ENCODE data around the gene GRID2. TPM values are rescaled to one million over a fixed set of nuclear protein-coding genes. Genes with fewer than 3 reads are reported as not detected.
A peak's percentile ranks its signal among the peaks of the same experiment; 100 is the strongest.

GRID2 gene
- total and polyA plus RNA-seq, 12 donors: 0.55 to 4.0 (median 2.0) TPM

DNA sequence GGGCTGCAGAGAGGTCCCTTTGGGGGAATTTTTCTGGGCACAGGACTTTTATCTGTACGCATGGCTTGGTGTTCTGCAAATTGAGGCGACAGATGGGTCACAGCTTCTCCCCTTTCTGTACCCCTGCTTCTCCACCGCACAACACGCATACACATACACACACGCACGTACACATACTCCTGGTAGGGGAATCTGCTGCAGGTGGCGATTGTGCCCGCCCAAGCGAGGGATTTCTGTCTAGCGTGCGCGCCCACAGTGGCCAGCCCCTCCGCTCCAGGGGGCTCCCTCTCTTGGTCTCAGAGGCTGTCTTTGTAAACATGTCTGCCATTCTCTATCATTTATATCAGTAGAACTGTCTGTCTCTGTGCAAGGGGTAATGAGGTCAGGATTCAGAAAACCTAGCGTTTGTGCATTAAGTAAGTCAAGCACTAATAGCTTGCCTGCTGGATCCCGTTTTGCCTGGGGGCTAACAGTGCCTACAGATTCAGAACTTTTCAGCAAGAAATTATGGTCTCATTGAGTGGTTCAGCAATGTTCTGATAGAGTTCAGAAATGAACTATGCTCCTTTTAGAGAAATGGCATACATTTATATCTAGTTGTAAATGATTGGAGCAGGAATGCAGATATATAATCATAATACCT lies 2.2 kb downstream of the GRID2 start:
- 3 to 5% (median 4%) methylated on average over 14 to 15 of the region's 15 CpGs for WGBS, 4 donors
- Histone ChIP-seq H3K4me3 (peak overlapping the region in 1 of 4 donors; percentile 10), H3K27me3 (peaks cover 24% of the 10 kb centered on the region), H3K36me3 (replicated peaks in 1 of 2) (no peaks in the 10 kb centered on the region), H3K9me3 (replicated peaks in 1 of 3) (no peaks in the 10 kb centered on the region), H3K4me1 (replicated peaks in 1 of 2) (peaks cover 0 to 4% of the 10 kb centered on the region in 2 donors), H3K27ac (peak overlapping the region in 1 of 5 donors; percentile 53)
- DNase-seq: peak in 1 of 7 donors; percentile 52
- TF ChIP-seq CTCF (IDR thresholded peaks at IDR 0.05) (no peak), POLR2A (IDR thresholded peaks at IDR 0.05) (no peak)
- intact Hi-C loops (cut with DNase I): no loop called here

DNA sequence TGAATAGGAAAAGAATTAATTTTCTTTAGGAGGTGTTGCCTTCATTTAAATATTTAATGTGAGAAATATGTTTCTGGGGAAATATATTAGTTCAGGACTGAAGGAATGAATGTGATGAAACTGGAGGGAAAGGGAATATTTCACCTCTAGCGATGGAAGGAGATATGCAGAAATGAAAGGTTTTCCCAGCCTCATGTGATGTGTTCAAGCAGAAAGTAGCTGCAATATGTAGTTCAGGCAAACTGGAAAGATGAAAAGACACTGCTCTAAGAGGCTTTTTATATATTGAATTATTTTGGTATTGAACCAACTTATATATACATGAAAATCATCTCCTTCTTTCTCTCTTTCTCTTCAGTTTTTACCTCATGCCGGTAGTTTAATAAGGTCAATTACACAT lies 3.4 kb downstream of the GRID2 start:
- Histone ChIP-seq H3K27me3 (peaks cover 24% of the 10 kb centered on the region), H3K4me3 (no peak overlapping the region), H3K4me1 (replicated peaks in 1 of 2) (peaks cover 0 to 4% of the 10 kb centered on the region in 2 donors), H3K9me3 (replicated peaks in 1 of 3) (no peaks in the 10 kb centered on the region), H3K36me3 (replicated peaks in 1 of 2) (no peaks in the 10 kb centered on the region), H3K27ac (no peak overlapping the region)
- DNase-seq: no peak
- intact Hi-C loops (cut with DNase I): no loop called here
- no peak for TF ChIP-seq CTCF (IDR thresholded peaks at IDR 0.05)
- TF ChIP-seq POLR2A (IDR thresholded peaks at IDR 0.05): no peak
- WGBS, 4 donors: 86 to 95% (median 91%) methylated on average over 2 of the region's 2 CpGs

DNA sequence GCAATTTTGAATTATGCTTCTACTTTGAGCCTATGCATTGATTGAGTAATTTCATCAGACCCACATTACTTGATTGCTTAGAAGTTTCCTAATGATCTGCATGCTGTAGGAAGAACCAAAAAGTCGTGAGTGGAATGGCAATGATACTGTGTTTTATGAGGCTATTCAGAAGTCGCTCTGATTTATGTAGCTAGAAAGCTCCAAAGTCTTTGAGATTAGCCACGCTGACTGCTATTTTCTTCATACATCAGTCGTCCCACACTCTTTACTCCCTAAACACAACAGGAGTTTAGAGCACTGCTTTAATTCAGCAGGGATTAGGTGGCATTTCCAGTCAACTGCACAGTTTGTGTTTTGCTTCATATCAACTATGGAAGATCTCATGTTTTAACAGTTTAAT lies 4.1 kb downstream of the GRID2 start:
- Histone ChIP-seq H3K9me3 (replicated peaks in 1 of 3) (no peaks in the 10 kb centered on the region), H3K4me3 (no peak overlapping the region), H3K27ac (no peak overlapping the region), H3K4me1 (replicated peaks in 1 of 2) (peaks cover 0 to 4% of the 10 kb centered on the region in 2 donors), H3K27me3 (peaks cover 24% of the 10 kb centered on the region), H3K36me3 (replicated peaks in 1 of 2) (no peaks in the 10 kb centered on the region)
- TF ChIP-seq CTCF (IDR thresholded peaks at IDR 0.05): no peak
- no peak for TF ChIP-seq POLR2A (IDR thresholded peaks at IDR 0.05)
- DNase-seq: no peak
- WGBS, 4 donors: 56 to 68% (median 65%) methylated on average over 4 of the region's 4 CpGs
- intact Hi-C loops (cut with DNase I): no loop called here

GRCh38 chr4:92317047-92317446 lies 13.3 kb downstream of the GRID2 start:
- no peaks in the 10 kb centered on the region for H3K27me3 ChIP-seq
- H3K27ac ChIP-seq: no peak overlapping the region
- no peaks in the 10 kb centered on the region for H3K9me3 ChIP-seq (replicated peaks in 1 of 3)
- WGBS, 4 donors: 92 to 96% (median 95%) methylated on average over 1 of the region's 1 CpG
- intact Hi-C loops (cut with DNase I): no loop called here
- H3K4me1 ChIP-seq (replicated peaks in 1 of 2): no peaks in the 10 kb centered on the region
- no peak overlapping the region for H3K4me3 ChIP-seq
- no peak for DNase-seq
- no peaks in the 10 kb centered on the region for H3K36me3 ChIP-seq (replicated peaks in 1 of 2)
- no peak for TF ChIP-seq POLR2A (IDR thresholded peaks at IDR 0.05)
- no peak for TF ChIP-seq CTCF (IDR thresholded peaks at IDR 0.05)
